Fibroblast of the conjunctiva (primary cell): ENCODE data around the gene PBXIP1.

Experiments
- DNase-seq: peaks from one replicate; pipeline ENCODE4 v3.0.0-alpha.2; 2010; ENCODE audit warnings: low read depth

PBXIP1 gene

DNA sequence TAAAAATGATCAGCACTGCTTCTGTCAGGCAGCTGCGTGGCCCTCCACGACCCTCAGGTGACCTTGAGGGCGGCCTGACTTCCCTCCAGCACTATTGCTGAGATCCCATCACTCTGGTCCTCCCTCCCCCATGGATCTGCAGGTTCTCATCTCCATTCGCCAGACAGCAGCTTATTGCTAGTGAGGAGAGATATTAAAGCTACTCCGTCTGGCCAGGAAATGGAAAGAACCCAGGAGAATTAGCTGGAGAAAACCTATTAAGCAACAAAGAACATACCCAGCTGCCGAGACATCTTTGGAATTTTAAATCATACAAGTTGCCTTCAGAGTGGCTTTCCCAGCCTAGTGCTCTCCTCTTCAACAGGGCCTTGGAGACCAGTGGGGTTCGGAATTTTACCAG lies 60.1 kb downstream of the PBXIP1 start:
- DNase-seq: no peak
